ENCODE data around the gene AQP10.
"Not testable (repeated sequence)": the region's sequence is repeated elsewhere in the genome, so short reads cannot be mapped to it uniquely, and the experiment has no call there.

The AQP10 gene

GRCh38 chr1:154344977-154345837 is 24.3 kb downstream of the AQP10 start:
- DNase-seq (ENCODE audit: low spot score): peak; percentile 63

- DNase-seq (ENCODE audit: low spot score): no peak
These were observed 25.5 kb downstream of the AQP10 start for GRCh38 chr1:154346276-154346917.

- no peak for DNase-seq (ENCODE audit: low spot score)
These were observed 27.1 kb downstream of the AQP10 start for GRCh38 chr1:154347961-154348360.

- peak; percentile 26 for DNase-seq (ENCODE audit: low spot score)
These were observed 27.7 kb downstream of the AQP10 start for GRCh38 chr1:154348429-154349076.

GRCh38 chr1:154349121-154349520 is 28.2 kb downstream of the AQP10 start:
- no peak for DNase-seq (ENCODE audit: low spot score)

GRCh38 chr1:154350383-154350782 is 29.5 kb downstream of the AQP10 start:
- no peak for DNase-seq (ENCODE audit: low spot score)

GRCh38 chr1:154351363-154352068 is 30.6 kb downstream of the AQP10 start:
- no peak for DNase-seq (ENCODE audit: low spot score)

GRCh38 chr1:154352245-154352580 is 31.3 kb downstream of the AQP10 start:
- no peak for DNase-seq (ENCODE audit: low spot score)

- DNase-seq (ENCODE audit: low spot score): peak; percentile 72
These were observed 31.9 kb downstream of the AQP10 start for GRCh38 chr1:154352581-154353459.

- peak; percentile 66 for DNase-seq (ENCODE audit: low spot score)
These were observed 32.6 kb downstream of the AQP10 start for GRCh38 chr1:154353460-154353904.

GRCh38 chr1:154353966-154354365 is 33.1 kb downstream of the AQP10 start:
- no peak for DNase-seq (ENCODE audit: low spot score)

- no peak for DNase-seq (ENCODE audit: low spot score)
These were observed 37.6 kb downstream of the AQP10 start for GRCh38 chr1:154358519-154358918.

- no peak for DNase-seq (ENCODE audit: low spot score)
These were observed 39.4 kb downstream of the AQP10 start for GRCh38 chr1:154360288-154360687.

GRCh38 chr1:154360881-154361280 is 40.0 kb downstream of the AQP10 start:
- DNase-seq (ENCODE audit: low spot score): not testable (repeated sequence)

- DNase-seq (ENCODE audit: low spot score): no peak
These were observed 40.5 kb downstream of the AQP10 start for GRCh38 chr1:154361357-154361756.

- peak; percentile 10 for DNase-seq (ENCODE audit: low spot score)
These were observed 50.5 kb downstream of the AQP10 start for GRCh38 chr1:154371436-154371835.

GRCh38 chr1:154373777-154374357 is 53.0 kb downstream of the AQP10 start:
- not testable (repeated sequence) for DNase-seq (ENCODE audit: low spot score)

Data from hematopoietic multipotent progenitor cell treated with erythropoietin and hydrocortisone succinate and interleukin-3 and kit ligand, for 17 days (in vitro differentiated cells).